HFFc6 (cell line): ENCODE results near the gene SERPINH1. TPM values are rescaled to one million over a fixed set of nuclear protein-coding genes. Genes with fewer than 3 reads are reported as not detected.

Experiments
- DNase-seq: peaks from one replicate; pipeline ENCODE4 v3.0.0-alpha.2; 2018
- H3K27ac Mint-ChIP-seq: 2 replicates; pipeline ENCODE4 v1.8.0; 2020; ENCODE audit warnings: mild to moderate bottlenecking, mixed read lengths
- H3K27me3 Mint-ChIP-seq: 2 replicates; pipeline ENCODE4 v1.8.0; 2021; ENCODE audit warnings: mild to moderate bottlenecking, moderate library complexity, mixed read lengths; ENCODE audit not compliant: insufficient read depth
- H3K36me3 Mint-ChIP-seq: 2 replicates; pipeline ENCODE4 v1.8.0; 2021; ENCODE audit warnings: low read depth, mixed read lengths
- H3K4me1 Mint-ChIP-seq: 2 replicates; pipeline ENCODE4 v1.8.0; 2020; ENCODE audit warnings: low read depth, mixed read lengths
- H3K4me3 Mint-ChIP-seq: 2 replicates; pipeline ENCODE4 v1.8.0; 2020; ENCODE audit warnings: mild to moderate bottlenecking, moderate library complexity, mixed read lengths
- H3K9me3 Mint-ChIP-seq: 2 replicates; pipeline ENCODE4 v1.8.0; 2020; ENCODE audit warnings: mild to moderate bottlenecking, mixed read lengths
- total RNA-seq, 6 experiments: library from RNA; stranded (reverse); fragmentation: NEBNext Ultra II Directional; extraction: Animal tissue kit (Norgen Biotek cat#: 25700); gene quantifications; 2 replicates in 1 of 6; 3 replicates in 5 of 6; pipeline ENCODE4 v1.2.3, GENCODE V29; 2021
- TF ChIP-seq, protein P1 (sequence below): fragments of 200-600 bp; sonication (generic); IDR thresholded peaks from 2 replicates; pipeline ENCODE4 v1.5.0; 2021; ENCODE audit warnings: antibody characterized with exemption, mild to moderate bottlenecking

SERPINH1 gene
- total RNA-seq, 6 experiments from 2014 or later = 527 to 680 (median 557) TPM

DNA sequence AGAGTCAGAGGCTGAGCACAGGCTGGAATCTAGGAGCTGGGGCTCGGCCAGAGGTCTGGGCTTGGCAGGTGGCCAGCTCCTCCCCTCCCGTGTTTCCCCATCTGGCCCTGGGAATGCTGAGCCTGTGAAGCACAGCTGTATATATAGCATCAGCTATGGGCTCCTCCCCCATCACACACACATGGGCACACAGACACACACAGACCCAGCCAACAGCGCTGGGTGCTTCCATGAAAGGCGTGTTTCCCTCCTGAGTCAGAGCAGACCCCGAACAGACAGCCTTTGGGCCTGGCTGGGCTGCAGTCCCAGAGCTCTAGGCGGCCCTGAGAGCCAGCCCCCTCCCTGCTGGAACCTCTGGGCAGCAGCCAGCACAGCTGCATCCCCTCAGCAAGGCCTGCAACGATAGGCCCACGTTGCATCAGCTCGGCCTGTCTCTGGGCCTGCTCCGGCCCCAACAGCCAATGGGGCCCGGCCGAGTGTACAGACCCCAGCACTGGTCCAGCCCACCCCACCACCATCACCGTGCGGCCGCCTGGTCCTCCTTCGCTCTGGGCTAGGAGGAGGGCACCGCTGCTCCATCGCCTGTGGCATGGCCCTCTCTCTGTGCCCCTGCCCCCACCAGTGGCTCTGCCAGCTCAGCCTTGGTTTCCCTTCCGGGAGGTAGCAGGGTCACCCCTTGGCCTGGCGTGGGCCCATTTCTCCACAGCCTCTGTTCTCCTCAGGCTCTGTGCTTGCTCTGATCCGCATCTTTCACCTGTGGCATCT, 7.6 kb upstream of the SERPINH1 start:
- Mint-ChIP-seq H3K27me3 (no peaks in the 10 kb centered on the region; the same call in 1 of the 2 replicates), H3K4me1 (peaks cover 54% of the 10 kb centered on the region), H3K27ac (peak overlapping the region; percentile 82), H3K4me3 (peak overlapping the region; percentile 66), H3K36me3 (no peaks in the 10 kb centered on the region), H3K9me3 (no peaks in the 10 kb centered on the region)
- peak; percentile 95 for DNase-seq
- TF ChIP-seq, protein P1, sequence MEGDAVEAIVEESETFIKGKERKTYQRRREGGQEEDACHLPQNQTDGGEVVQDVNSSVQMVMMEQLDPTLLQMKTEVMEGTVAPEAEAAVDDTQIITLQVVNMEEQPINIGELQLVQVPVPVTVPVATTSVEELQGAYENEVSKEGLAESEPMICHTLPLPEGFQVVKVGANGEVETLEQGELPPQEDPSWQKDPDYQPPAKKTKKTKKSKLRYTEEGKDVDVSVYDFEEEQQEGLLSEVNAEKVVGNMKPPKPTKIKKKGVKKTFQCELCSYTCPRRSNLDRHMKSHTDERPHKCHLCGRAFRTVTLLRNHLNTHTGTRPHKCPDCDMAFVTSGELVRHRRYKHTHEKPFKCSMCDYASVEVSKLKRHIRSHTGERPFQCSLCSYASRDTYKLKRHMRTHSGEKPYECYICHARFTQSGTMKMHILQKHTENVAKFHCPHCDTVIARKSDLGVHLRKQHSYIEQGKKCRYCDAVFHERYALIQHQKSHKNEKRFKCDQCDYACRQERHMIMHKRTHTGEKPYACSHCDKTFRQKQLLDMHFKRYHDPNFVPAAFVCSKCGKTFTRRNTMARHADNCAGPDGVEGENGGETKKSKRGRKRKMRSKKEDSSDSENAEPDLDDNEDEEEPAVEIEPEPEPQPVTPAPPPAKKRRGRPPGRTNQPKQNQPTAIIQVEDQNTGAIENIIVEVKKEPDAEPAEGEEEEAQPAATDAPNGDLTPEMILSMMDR = no peak

DNA sequence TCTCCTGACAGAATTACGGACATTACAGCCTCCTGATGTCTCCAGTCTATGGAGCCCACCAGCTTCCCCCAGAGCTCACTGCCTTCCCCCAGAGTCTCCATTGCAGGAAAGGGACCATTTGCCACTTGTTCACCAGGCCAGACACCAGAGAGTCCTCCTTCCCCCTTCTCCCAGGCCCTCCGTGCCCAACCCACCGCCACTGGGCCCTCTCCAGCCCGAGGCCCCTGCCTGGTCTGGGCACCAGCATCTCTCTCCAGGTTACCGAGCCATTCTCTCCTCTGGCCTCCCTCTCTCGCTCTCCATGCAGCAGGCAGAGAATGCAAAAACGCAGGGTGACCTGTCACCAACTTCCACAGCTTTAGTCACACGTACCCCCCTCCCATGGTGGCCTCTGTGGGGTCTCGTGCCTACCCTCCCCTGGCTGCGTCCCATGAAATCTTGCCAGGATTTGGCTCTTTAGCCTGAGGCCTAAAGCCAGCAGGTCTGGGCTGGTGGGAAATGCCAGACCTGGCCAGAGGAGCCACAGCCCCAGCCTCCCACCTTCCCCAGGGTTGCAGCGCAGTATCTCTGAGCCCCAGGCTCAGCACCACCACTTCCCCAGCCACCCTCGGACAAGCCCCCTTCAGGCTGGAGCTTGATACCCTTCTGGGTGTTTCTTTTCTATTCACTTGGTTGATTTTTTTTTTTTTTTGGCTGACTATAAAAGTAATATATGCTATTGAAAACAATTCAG, 6.8 kb upstream of the SERPINH1 start:
- H3K4me3 Mint-ChIP-seq = peak overlapping the region; percentile 66
- peak overlapping the region; percentile 82 for H3K27ac Mint-ChIP-seq
- H3K4me1 Mint-ChIP-seq = peaks cover 62% of the 10 kb centered on the region
- TF ChIP-seq, protein P1 = no peak
- no peaks in the 10 kb centered on the region; the same call in 1 of the 2 replicates for H3K27me3 Mint-ChIP-seq
- no peaks in the 10 kb centered on the region for H3K9me3 Mint-ChIP-seq
- DNase-seq = no peak
- H3K36me3 Mint-ChIP-seq = no peaks in the 10 kb centered on the region

DNA sequence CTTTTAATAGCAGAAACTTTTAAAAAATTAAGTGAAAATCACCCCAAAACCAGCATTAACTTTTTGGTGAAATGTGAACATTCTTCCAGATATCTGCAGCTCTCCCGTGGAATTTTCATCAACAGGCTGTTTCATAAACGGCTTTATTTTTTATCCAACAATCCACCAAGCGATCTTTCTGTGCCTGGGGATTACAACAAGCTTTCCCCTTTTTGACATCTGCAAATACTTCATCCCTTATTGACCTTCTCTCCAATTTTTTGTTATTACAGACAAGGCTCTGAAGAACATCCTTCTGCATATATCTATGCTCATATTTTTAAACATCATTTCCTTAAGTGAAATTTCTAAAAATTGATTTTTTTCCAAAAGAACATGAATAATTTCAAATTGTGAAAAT, 5.8 kb upstream of the SERPINH1 start:
- peak overlapping the region; percentile 41; the same call in 1 of the 2 replicates for H3K27ac Mint-ChIP-seq
- TF ChIP-seq, protein P1 = no peak
- no peaks in the 10 kb centered on the region for H3K9me3 Mint-ChIP-seq
- H3K36me3 Mint-ChIP-seq = no peaks in the 10 kb centered on the region
- no peak overlapping the region for H3K4me3 Mint-ChIP-seq
- peaks cover 72% of the 10 kb centered on the region for H3K4me1 Mint-ChIP-seq
- no peak for DNase-seq
- H3K27me3 Mint-ChIP-seq = no peaks in the 10 kb centered on the region; the same call in 1 of the 2 replicates

DNA sequence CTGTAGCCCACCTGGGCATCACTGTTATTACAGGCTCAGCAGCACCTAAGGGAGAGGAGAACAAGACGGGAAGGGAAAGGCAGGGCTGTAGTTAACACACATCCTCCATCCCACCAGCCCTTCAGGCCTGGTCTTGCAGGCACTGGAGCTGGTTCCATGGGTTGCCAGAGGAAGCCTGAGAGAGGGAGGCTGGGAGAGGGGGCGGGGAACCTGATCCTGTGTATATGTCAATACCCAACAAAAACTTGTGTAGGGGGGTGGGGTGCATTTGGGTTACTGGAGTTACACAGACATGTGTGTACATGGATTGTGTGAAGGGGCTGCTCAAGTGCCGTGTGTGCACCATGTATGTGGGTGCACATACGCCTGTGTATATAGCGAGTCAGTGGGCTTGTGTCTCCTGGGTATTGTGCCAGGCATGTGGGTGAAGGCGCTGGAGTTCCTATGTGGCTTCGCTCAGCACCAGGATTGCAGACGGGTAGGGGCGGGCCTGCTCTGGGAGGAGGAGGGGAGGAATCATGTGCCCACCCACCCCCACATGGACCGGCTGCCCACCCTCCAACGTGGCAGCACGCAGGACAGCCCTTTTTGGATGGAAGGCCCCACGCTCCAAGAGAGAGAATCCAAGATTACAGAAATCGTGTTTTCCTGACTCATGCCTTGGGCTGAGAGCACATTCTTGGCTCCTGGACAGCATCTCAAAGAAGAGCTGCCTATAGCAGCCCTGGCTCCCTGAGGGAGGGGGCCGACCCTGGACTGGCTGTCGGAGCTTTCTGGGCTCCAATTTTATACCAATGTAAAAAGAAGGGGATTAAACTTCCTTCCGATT, 4.2 kb upstream of the SERPINH1 start:
- Mint-ChIP-seq H3K36me3 (peaks cover 8% of the 10 kb centered on the region), H3K4me1 (peaks cover 79% of the 10 kb centered on the region), H3K27ac (peak overlapping the region; percentile 99), H3K9me3 (peaks cover 4% of the 10 kb centered on the region; the same call in 1 of the 2 replicates), H3K4me3 (peak overlapping the region; percentile 56), H3K27me3 (peaks cover 2% of the 10 kb centered on the region; the same call in 1 of the 2 replicates)
- peak; percentile 86 for DNase-seq
- TF ChIP-seq, protein P1 = no peak
